ENCODE results near the gene DOCK3. TPM values are rescaled to one million over a fixed set of nuclear protein-coding genes. Genes with fewer than 3 reads are reported as not detected.

The DOCK3 gene
- total RNA-seq, 2 experiments from 2014 or later, result 0.93 to 1.1 TPM

DNA sequence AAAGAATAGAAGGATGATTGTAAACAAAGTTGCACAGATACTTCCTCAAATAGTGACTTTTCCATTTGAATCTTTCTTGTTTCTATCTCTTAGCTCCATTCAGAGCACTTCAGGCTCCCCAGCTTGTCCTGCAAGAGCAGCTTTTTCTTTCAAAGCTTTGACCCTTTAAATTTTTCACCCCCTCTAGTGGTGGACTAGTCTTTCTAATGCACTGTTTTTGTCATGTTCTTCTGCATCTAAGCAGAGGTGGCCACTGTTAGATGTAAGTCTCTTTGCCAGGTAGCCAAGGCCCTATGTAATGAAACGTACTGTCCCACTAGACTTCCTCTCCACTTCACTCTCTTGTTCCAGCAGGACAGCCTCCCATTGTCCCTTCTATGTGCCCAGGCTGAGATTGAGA, 636.3 kb downstream of the DOCK3 start:
- Histone ChIP-seq H3K9me3 (ENCODE audit: control insufficient read depth in 1 of 2, insufficient read depth in 1 of 2, low read length in 2 of 2) (no peaks in the 10 kb centered on the region), H3K36me3 (ENCODE audit: insufficient read depth, low read length) (no peaks in the 10 kb centered on the region), H3K4me1 (ENCODE audit: insufficient read depth, low read length) (no peaks in the 10 kb centered on the region), H3K27me3 (ENCODE audit: control insufficient read depth in 1 of 2, insufficient read depth in 2 of 2, low read length in 2 of 2) (no peaks in the 10 kb centered on the region), H3K4me3 (ENCODE audit: low read length) (no peak overlapping the region), H3K27ac (ENCODE audit: low read depth in 1 of 2, low read length in 2 of 2) (no peak overlapping the region)
- ChIA-PET POLR2A (interaction anchor here (1.0 kb wide), 1 partner anchor 339 kb away, joined by 4 read pairs; no protein-coding TSS in a partner anchor), CTCF (interaction anchor here (0.7 to 1.8 kb wide), 5 partner anchors 8 to 695 kb away, joined by 3 to 8 read pairs (median 5); partner anchors contain the start of gene MAPKAPK3)
- intact Hi-C loops (cut with DNase I, micrococcal nuclease), result loop anchor here (1.0 to 2.0 kb wide), 3 partner anchors 340 to 696 kb away; partner anchors contain the start of gene MAPKAPK3 (in 1 of the 2)
- peaks cover 6% of the 10 kb centered on the region for H3K9me3 Mint-ChIP-seq
- H3K4me1 Mint-ChIP-seq (ENCODE audit: low read depth), result no peaks in the 10 kb centered on the region
- no peaks in the 10 kb centered on the region for H3K36me3 Mint-ChIP-seq (ENCODE audit: low read depth)
- H3K27me3 Mint-ChIP-seq, result peaks cover 5% of the 10 kb centered on the region
- DNase-seq (peak in 4 of 14 experiments; percentile 3 to 53 (median 47)), ATAC-seq (ENCODE audit: poor library complexity) (no peak)
- H3K27ac Mint-ChIP-seq, result no peak overlapping the region
- H3K4me3 Mint-ChIP-seq, result no peak overlapping the region
- TF ChIP-seq, protein P1, sequence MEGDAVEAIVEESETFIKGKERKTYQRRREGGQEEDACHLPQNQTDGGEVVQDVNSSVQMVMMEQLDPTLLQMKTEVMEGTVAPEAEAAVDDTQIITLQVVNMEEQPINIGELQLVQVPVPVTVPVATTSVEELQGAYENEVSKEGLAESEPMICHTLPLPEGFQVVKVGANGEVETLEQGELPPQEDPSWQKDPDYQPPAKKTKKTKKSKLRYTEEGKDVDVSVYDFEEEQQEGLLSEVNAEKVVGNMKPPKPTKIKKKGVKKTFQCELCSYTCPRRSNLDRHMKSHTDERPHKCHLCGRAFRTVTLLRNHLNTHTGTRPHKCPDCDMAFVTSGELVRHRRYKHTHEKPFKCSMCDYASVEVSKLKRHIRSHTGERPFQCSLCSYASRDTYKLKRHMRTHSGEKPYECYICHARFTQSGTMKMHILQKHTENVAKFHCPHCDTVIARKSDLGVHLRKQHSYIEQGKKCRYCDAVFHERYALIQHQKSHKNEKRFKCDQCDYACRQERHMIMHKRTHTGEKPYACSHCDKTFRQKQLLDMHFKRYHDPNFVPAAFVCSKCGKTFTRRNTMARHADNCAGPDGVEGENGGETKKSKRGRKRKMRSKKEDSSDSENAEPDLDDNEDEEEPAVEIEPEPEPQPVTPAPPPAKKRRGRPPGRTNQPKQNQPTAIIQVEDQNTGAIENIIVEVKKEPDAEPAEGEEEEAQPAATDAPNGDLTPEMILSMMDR (IDR thresholded peaks at IDR 0.05), result peak; percentile 55

DNA sequence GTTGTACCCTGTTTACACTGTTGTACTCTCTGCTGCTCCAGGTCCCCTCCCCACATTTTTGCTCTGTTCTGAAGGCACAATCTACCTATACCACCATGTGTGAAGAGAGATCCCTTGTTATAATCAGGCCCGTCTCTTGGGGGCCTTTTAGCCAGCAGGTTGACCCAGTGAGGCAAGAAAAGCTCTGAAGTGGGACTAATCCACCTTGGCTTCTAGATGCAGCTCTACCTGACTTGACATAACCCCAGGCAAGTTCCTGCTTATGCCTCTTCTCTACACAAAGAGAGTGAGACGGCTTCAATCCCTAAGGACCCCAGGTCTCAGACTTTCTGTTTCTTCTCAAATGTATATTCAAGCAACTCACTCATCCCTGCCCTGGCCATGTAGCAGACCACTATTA, 653.5 kb downstream of the DOCK3 start:
- Histone ChIP-seq H3K36me3 (ENCODE audit: insufficient read depth, low read length) (no peaks in the 10 kb centered on the region), H3K9me3 (ENCODE audit: control insufficient read depth in 1 of 2, insufficient read depth in 1 of 2, low read length in 2 of 2) (no peaks in the 10 kb centered on the region), H3K27ac (ENCODE audit: low read depth in 1 of 2, low read length in 2 of 2) (no peak overlapping the region), H3K4me3 (ENCODE audit: low read length) (no peak overlapping the region), H3K27me3 (ENCODE audit: control insufficient read depth in 1 of 2, insufficient read depth in 2 of 2, low read length in 2 of 2) (no peaks in the 10 kb centered on the region), H3K4me1 (ENCODE audit: insufficient read depth, low read length) (no peaks in the 10 kb centered on the region)
- intact Hi-C loops (cut with DNase I, micrococcal nuclease), result no loop called here
- ATAC-seq (ENCODE audit: poor library complexity) (no peak), DNase-seq (no peak)
- no peak overlapping the region for H3K4me3 Mint-ChIP-seq
- ChIA-PET CTCF (no interaction called here), POLR2A (no interaction called here)
- no peaks in the 10 kb centered on the region for H3K36me3 Mint-ChIP-seq (ENCODE audit: low read depth)
- TF ChIP-seq, protein P1 (IDR thresholded peaks at IDR 0.05), result no peak
- no peak overlapping the region for H3K27ac Mint-ChIP-seq
- H3K9me3 Mint-ChIP-seq, result peaks cover 2% of the 10 kb centered on the region
- no peaks in the 10 kb centered on the region for H3K4me1 Mint-ChIP-seq (ENCODE audit: low read depth)
- H3K27me3 Mint-ChIP-seq, result no peaks in the 10 kb centered on the region

DNA sequence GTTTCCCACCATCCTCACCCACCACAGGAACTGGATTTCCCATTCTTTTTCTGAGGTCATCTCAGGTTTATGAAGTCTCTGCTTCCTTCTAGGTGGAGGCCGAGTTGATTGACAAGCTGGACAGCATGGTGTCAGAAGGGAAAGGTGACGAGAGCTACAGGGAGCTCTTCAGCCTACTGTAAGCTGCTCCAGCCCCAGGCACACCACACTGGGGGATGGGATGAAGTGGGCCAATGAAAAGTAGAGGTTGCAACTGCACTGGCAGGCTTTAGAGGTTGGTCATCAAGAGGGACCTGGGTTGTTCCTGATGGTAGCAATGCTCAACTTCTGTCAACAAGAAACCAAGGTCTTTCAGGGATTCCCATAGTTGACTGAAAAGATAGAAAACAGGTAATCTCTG, 655.3 kb downstream of the DOCK3 start:
- H3K36me3 ChIP-seq (ENCODE audit: insufficient read depth, low read length), result no peaks in the 10 kb centered on the region
- no peak for ATAC-seq (ENCODE audit: poor library complexity)
- H3K4me1 Mint-ChIP-seq (ENCODE audit: low read depth), result no peaks in the 10 kb centered on the region

More for the DNA sequence above, 655.3 kb downstream of the DOCK3 start:
- ChIA-PET POLR2A (no interaction called here), CTCF (no interaction called here)
- no peak overlapping the region for H3K4me3 ChIP-seq (ENCODE audit: low read length)
- no peaks in the 10 kb centered on the region for H3K4me1 ChIP-seq (ENCODE audit: insufficient read depth, low read length)
- no peaks in the 10 kb centered on the region for H3K36me3 Mint-ChIP-seq (ENCODE audit: low read depth)
- no peaks in the 10 kb centered on the region for H3K27me3 ChIP-seq (ENCODE audit: control insufficient read depth in 1 of 2, insufficient read depth in 2 of 2, low read length in 2 of 2)
- no peaks in the 10 kb centered on the region for H3K27me3 Mint-ChIP-seq
- TF ChIP-seq, protein P1 (IDR thresholded peaks at IDR 0.05), result no peak
- no peaks in the 10 kb centered on the region for H3K9me3 ChIP-seq (ENCODE audit: control insufficient read depth in 1 of 2, insufficient read depth in 1 of 2, low read length in 2 of 2)
- H3K27ac ChIP-seq (ENCODE audit: low read depth in 1 of 2, low read length in 2 of 2), result no peak overlapping the region
- H3K27ac Mint-ChIP-seq, result no peak overlapping the region
- no peak overlapping the region for H3K4me3 Mint-ChIP-seq
- H3K9me3 Mint-ChIP-seq, result no peaks in the 10 kb centered on the region
- DNase-seq, result no peak
- intact Hi-C loops (cut with DNase I, micrococcal nuclease), result no loop called here
